Measurements from ENCODE around the gene PXMP4. TPM values are rescaled to one million over a fixed set of nuclear protein-coding genes. Genes with fewer than 3 reads are reported as not detected.

Gene PXMP4
- total RNA-seq, 1 experiment from 2014 or later, result 15.6 TPM

- no peak for DNase-seq (ENCODE audit: low read depth)
Measured at GRCh38 chr20:33656010-33656782, 63.9 kb downstream of the PXMP4 start.

DNA sequence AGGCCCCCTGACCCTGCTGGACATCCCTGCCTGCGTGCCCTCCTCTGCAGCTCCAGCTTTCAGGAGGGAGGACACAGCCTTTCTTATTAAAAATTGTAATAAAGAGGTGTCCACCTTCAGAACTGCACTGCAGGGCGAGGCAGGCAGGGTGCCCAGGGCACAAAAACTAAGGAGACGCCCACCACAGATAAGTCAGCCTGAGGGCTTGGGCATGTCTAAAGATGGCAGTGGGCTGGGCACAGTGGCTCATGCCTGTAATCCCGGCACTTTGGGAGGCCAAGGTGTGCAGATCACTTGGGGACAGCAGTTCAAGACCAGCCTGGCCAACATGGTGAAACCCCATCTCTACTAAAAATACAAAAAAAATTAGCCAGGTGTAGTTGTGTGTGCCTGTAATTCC, 64.9 kb downstream of the PXMP4 start:
- DNase-seq (ENCODE audit: low read depth), result no peak

DNA sequence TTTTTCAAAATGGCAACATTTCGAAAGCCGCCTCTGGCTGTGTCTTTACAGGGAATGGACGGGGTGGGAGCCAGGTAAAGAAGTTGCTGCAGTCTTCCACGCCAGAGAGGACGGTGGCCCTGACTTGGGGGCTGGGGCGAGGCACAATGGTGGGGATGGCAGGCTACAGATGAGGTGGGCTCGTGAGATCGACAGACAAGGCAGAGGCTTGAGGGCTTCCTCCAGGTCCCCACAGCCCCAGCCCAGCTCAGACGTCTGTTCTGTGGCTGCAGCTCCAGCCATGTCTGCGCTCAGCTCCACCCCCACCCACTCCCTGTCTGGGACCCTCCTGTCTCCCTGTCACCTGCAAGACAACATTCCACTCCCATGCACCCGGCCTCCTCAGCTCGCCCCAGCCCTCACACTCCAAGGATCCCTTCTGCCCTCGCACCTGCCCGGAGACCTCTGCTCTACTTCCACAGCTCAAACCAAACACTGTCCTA, 65.4 kb downstream of the PXMP4 start:
- DNase-seq (ENCODE audit: low read depth), result no peak

- no peak for DNase-seq (ENCODE audit: low read depth)
Measured at GRCh38 chr20:33653900-33654596, 66.1 kb downstream of the PXMP4 start.

- peak; percentile 72 for DNase-seq (ENCODE audit: low read depth)
Measured at GRCh38 chr20:33653218-33653899, 66.8 kb downstream of the PXMP4 start.

Other genes starting within 250 kb of the PXMP4 start
- 7.5 and 13.8 TPM in 2 replicates for gene CBFA2T2, start 230.2 kb downstream of the PXMP4 start, total RNA-seq (2014; rRNA removed; shearing (Covaris generic))
- gene C20orf144, start 58.0 kb downstream of the PXMP4 start, total RNA-seq (2014; rRNA removed; shearing (Covaris generic)), result 0.12 TPM in 1 of 2 replicates, not detected in the other
- gene ACTL10, start 53.4 kb downstream of the PXMP4 start, total RNA-seq (2014; rRNA removed; shearing (Covaris generic)), result not detected in 2 replicates
- 32.0 and 60.5 TPM in 2 replicates for gene NECAB3, start 45.9 kb downstream of the PXMP4 start, total RNA-seq (2014; rRNA removed; shearing (Covaris generic))
- 46.3 and 67.8 TPM in 2 replicates for gene E2F1, start 33.9 kb downstream of the PXMP4 start, total RNA-seq (2014; rRNA removed; shearing (Covaris generic))
- gene ZNF341, start 11.7 kb upstream of the PXMP4 start, total RNA-seq (2014; rRNA removed; shearing (Covaris generic)), result 1.7 and 2.6 TPM in 2 replicates
- 71.9 and 81.9 TPM in 2 replicates for gene CHMP4B, start 91.0 kb upstream of the PXMP4 start, total RNA-seq (2014; rRNA removed; shearing (Covaris generic))

All from M059J (cell line).